Natural killer cell (primary cell): Measurements from ENCODE around the gene DNAJC22. TPM values are rescaled to one million over a fixed set of nuclear protein-coding genes. Genes with fewer than 3 reads are reported as not detected.
A peak's percentile ranks its signal among the peaks of the same experiment; 100 is the strongest.

ENCODE experiments used
- ATAC-seq, 3 donors: fragments of 150-1000 bp in 2 of 3; fragments of 200-7000 bp in 1 of 3; cut with Tn5 transposase; 1 replicate in 1 of 3; 2 replicates in 2 of 3; pipeline ENCODE4 v1.10.0; 2021; ENCODE audit warnings: mild to moderate bottlenecking in 2 of 3, moderate library complexity in 2 of 3
- DNase-seq, 2 donors: peaks; one replicate each; pipeline versions ENCODE4 v3.0.0 to v3.0.0-alpha.2; 2013 to 2021; ENCODE audit warnings: mixed read lengths in 1 of 2
- H3K27ac ChIP-seq: one replicate; pipeline ENCODE4 v1.5.1; 2013; ENCODE audit warnings: mild to moderate bottlenecking, low read length
- H3K27me3 ChIP-seq: one replicate; pipeline ENCODE4 v1.6.1; 2013; ENCODE audit warnings: low read length; ENCODE audit not compliant: control insufficient read depth, insufficient read depth
- H3K36me3 ChIP-seq: one replicate; pipeline ENCODE4 v1.6.1; 2013; ENCODE audit warnings: low read length; ENCODE audit not compliant: control insufficient read depth, insufficient read depth
- H3K4me1 ChIP-seq: one replicate; pipeline ENCODE4 v1.6.1; 2013; ENCODE audit warnings: low read length; ENCODE audit not compliant: control insufficient read depth, insufficient read depth
- H3K4me3 ChIP-seq: one replicate; pipeline ENCODE4 v1.5.1; 2013; ENCODE audit warnings: low read length
- H3K9me3 ChIP-seq: one replicate; pipeline ENCODE4 v1.6.1; 2013; ENCODE audit warnings: low read length; ENCODE audit not compliant: control insufficient read depth, insufficient read depth
- H3K27ac Mint-ChIP-seq, 2 donors: one replicate each; pipeline ENCODE4 v1.8.0; 2022; ENCODE audit warnings: mild to moderate bottlenecking in 2 of 2, mixed read lengths in 2 of 2, moderate library complexity in 1 of 2
- H3K27me3 Mint-ChIP-seq, 2 donors: one replicate each; pipeline ENCODE4 v1.8.0; 2022; ENCODE audit warnings: low read depth in 2 of 2, mixed read lengths in 2 of 2
- H3K36me3 Mint-ChIP-seq: one replicate; pipeline ENCODE4 v1.8.0; 2022; ENCODE audit warnings: mixed read lengths
- H3K4me1 Mint-ChIP-seq, 2 donors: one replicate each; pipeline ENCODE4 v1.8.0; 2022; ENCODE audit warnings: mixed read lengths in 2 of 2
- H3K4me3 Mint-ChIP-seq: one replicate; pipeline ENCODE4 v1.8.0; 2022; ENCODE audit warnings: mild to moderate bottlenecking, moderate library complexity, mixed read lengths
- H3K9me3 Mint-ChIP-seq, 2 donors: one replicate each; pipeline ENCODE4 v1.8.0; 2022; ENCODE audit warnings: mixed read lengths in 2 of 2
- CTCF ChIP-seq: fragments of 200-600 bp; IDR thresholded peaks from one replicate; pipeline ENCODE4 v1.8.0; 2022; ENCODE audit warnings: antibody characterized with exemption
- WGBS: methylation state at CpG from one replicate; pipeline ENCODE4 v1.1.7; 2013; ENCODE audit warnings: missing lambda C conversion rate; ENCODE audit not compliant: insufficient coverage; 5-methylcytosine and 5-hydroxymethylcytosine counted together
- intact Hi-C: fragments of 100-400 bp; cut with micrococcal nuclease; formaldehyde crosslinking; loops from one replicate; pipeline ENCODE4 v1.14.2; 2022
- total RNA-seq, 4 donors: library from RNA; stranded (reverse); fragments of 120-200 nt in 1 of 4; gene quantifications; one replicate each; pipeline versions ENCODE4 v1.2.3 to v1.2.4, GENCODE V29; 2013 to 2022

DNAJC22 gene
- total RNA-seq, 3 donors from 2014 or later (not counting 1 experiment from before 2014, with no cell fraction given), result not detected

- Histone ChIP-seq H3K4me1 (peaks cover 62% of the 10 kb centered on the region), H3K27ac (no peak overlapping the region), H3K27me3 (peaks cover 52% of the 10 kb centered on the region), H3K4me3 (peak overlapping the region; percentile 12), H3K9me3 (no peaks in the 10 kb centered on the region), H3K36me3 (no peaks in the 10 kb centered on the region)
- Mint-ChIP-seq H3K27ac (peak overlapping the region in 1 of 2 donors; percentile 22), H3K36me3 (no peaks in the 10 kb centered on the region), H3K27me3 (peaks cover 43 to 66% of the 10 kb centered on the region in 2 donors), H3K4me1 (peaks cover 22 to 41% of the 10 kb centered on the region in 2 donors), H3K9me3 (no peaks in the 10 kb centered on the region), H3K4me3 (peak overlapping the region; percentile 74)
- intact Hi-C loops, result loop anchor here (1.0 kb wide), 1 partner anchor 55 kb away; no protein-coding TSS in a partner anchor
- ATAC-seq, result peak in 1 of 3 donors; percentile 51
- WGBS, result 4% methylated on average over 30 of the region's 33 CpGs
- no peak for TF ChIP-seq CTCF
- peak in 1 of 2 donors; percentile 53 for DNase-seq
Observed at GRCh38 chr12:49342914-49343731, 3.6 kb upstream of the DNAJC22 start.

- no peaks in the 10 kb centered on the region for H3K9me3 Mint-ChIP-seq
- Histone ChIP-seq H3K4me3 (no peak overlapping the region), H3K36me3 (no peaks in the 10 kb centered on the region), H3K27ac (no peak overlapping the region), H3K27me3 (peaks cover 66% of the 10 kb centered on the region), H3K9me3 (no peaks in the 10 kb centered on the region), H3K4me1 (peaks cover 63% of the 10 kb centered on the region)
- no peaks in the 10 kb centered on the region for H3K36me3 Mint-ChIP-seq
- 12% methylated on average over 13 of the region's 15 CpGs for WGBS
- peaks cover 33 to 63% of the 10 kb centered on the region in 2 donors for H3K27me3 Mint-ChIP-seq
- peaks cover 22 to 41% of the 10 kb centered on the region in 2 donors for H3K4me1 Mint-ChIP-seq
- TF ChIP-seq CTCF, result no peak
- DNase-seq, result no peak
- no peak overlapping the region for H3K4me3 Mint-ChIP-seq
- no peak overlapping the region for H3K27ac Mint-ChIP-seq
- no peak for ATAC-seq
- intact Hi-C loops, result no loop called here
Observed at GRCh38 chr12:49344486-49345050, 2.1 kb upstream of the DNAJC22 start.

GRCh38 chr12:49345051-49345824, 1.4 kb upstream of the DNAJC22 start:
- peaks cover 66% of the 10 kb centered on the region for H3K27me3 ChIP-seq
- no peaks in the 10 kb centered on the region for H3K9me3 Mint-ChIP-seq
- H3K27ac Mint-ChIP-seq, result no peak overlapping the region
- peak in 1 of 2 donors; percentile 43 for DNase-seq
- WGBS, result 2% methylated on average over 61 of the region's 70 CpGs
- no peak overlapping the region for H3K27ac ChIP-seq
- peak overlapping the region; percentile 62 for H3K4me3 Mint-ChIP-seq
- H3K36me3 ChIP-seq, result no peaks in the 10 kb centered on the region
- TF ChIP-seq CTCF, result no peak
- H3K4me1 ChIP-seq, result peaks cover 63% of the 10 kb centered on the region
- H3K36me3 Mint-ChIP-seq, result no peaks in the 10 kb centered on the region
- H3K27me3 Mint-ChIP-seq, result peaks cover 26 to 60% of the 10 kb centered on the region in 2 donors
- ATAC-seq, result no peak
- intact Hi-C loops, result no loop called here
- peaks cover 22 to 41% of the 10 kb centered on the region in 2 donors for H3K4me1 Mint-ChIP-seq
- H3K9me3 ChIP-seq, result no peaks in the 10 kb centered on the region
- H3K4me3 ChIP-seq, result no peak overlapping the region
